ENCODE results near the gene MTREX.

The MTREX gene

GRCh38 chr5:55325621-55326020 is 17.8 kb downstream of the MTREX start:
- no peak for DNase-seq

DNA sequence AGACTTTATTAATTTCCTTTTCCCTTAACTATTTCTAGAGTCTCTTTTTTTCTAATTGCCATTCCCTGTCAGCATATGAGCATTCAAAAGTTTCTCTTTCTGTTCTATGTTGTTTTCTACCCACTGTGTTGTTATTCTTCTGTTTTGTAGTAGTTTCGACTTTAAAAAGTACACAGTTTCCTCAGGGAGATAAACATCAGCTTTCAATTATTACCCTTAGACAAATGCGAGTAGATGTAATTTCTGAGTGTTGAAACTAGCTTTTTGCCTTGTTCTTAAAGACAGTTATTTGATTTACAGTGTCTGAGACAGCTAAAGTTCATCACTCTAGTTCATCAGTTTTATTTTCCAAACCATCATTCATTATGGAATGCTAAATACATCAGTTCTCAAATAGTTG is 19.5 kb downstream of the MTREX start:
- DNase-seq = no peak

- no peak for DNase-seq
These were observed 23.5 kb downstream of the MTREX start for GRCh38 chr5:55331321-55331720.

GRCh38 chr5:55333017-55333416 is 25.2 kb downstream of the MTREX start:
- DNase-seq = no peak

GRCh38 chr5:55333811-55334210 is 26.0 kb downstream of the MTREX start:
- no peak for DNase-seq

- DNase-seq = no peak
These were observed 30.4 kb downstream of the MTREX start for GRCh38 chr5:55338092-55338613.

DNA sequence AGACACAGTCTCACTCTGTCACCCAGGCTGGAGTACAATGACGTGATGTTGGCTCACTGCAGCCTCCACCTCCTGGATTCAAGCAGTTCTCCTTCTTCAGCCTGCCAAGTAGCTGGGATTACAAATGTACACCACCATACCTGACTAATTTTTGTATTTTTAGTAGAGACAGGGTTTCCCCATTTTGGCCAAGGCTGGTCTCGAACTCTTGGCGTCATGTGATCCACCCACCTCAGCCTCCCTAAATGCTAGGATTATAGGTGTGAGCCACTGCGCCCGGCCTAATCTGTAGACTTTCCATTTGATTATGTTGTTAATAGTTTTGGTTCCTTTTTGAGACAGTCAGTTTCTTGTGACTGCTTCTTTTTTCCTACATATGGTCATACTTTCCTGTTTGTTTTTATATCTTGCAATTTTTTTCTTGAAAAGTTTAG is 31.0 kb downstream of the MTREX start:
- DNase-seq = no peak

DNA sequence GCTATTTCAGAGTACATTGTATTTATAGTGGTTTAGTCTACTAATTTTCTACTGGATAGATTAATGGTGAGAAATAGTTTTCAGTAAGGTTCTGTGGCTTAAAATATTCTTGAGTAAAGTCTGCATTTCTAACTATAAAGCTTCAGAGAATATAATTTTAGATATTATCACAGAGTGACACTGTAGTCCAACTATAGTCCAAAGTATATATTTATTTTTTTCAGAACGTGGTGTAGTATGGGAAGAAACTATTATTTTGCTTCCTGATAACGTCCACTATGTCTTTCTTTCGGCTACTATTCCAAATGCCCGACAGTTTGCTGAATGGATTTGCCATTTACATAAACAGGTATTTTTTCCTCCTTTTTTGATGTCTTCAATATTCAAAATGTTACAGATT is 35.3 kb downstream of the MTREX start:
- no peak for DNase-seq

GRCh38 chr5:55343609-55344008 is 35.8 kb downstream of the MTREX start:
- DNase-seq = no peak

DNA sequence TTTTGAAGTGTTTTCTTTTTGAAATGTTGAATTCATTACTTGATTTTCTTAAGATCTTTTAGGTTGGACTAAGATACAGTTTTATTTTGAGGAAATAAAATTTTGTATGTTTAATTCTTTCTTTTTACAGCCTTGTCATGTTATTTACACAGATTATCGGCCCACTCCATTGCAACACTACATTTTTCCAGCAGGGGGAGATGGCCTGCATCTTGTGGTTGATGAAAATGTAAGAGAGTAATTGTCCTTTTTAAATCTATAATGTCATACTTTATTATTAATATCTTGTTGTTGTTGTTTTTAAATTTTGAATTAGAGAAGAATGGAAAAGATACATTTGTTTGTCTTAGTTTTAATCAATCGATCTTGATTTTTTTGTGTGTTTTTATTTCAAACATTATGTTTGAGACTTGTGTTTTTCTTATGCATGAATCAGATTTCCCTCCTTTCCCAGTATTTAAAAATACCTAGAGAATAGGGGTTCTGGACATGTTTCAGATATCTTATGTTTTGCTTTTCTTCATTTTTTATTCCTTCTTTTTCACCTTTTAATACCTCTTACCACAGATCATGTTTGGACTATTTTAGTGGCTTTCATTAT is 36.7 kb downstream of the MTREX start:
- DNase-seq = peak; percentile 64

- peak; percentile 69 for DNase-seq
These were observed 37.5 kb downstream of the MTREX start for GRCh38 chr5:55345327-55345726.

DNA sequence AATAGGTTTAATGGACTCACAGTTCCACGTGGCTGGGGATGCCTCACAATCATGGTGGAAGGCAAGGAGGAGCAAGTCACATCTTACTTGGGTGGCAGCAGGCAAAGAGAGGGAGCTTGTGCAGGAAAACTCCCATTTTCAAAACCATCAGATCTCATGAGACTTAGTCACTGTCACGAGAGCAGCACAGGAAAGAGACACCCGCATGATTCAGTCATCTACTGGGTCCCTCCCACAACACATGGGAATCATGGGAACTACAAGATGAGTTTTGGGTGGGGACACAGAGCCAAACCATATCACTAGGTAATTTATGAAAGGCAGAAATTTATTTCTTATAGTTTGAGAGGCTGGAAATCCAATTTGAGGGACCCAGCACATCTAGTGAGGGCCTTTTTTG is 40.0 kb downstream of the MTREX start:
- DNase-seq = no peak

DNA sequence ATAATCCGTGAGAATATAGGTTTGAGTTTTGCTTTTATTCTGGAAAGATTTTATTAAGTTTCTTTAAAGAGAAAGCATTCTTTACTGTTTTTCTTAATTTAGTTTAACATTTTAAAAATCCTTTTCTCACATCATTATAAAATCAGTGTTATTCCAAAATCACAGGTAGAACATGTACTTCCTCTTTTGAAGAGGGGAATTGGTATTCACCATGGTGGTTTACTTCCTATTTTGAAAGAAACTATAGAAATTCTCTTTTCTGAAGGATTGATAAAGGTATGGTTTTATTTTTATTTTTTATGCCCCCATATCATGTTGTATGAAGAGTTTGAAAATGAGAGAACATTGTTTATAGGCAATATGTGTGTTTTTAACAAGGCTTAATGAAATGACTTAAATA is 43.0 kb downstream of the MTREX start:
- DNase-seq = no peak

DNA sequence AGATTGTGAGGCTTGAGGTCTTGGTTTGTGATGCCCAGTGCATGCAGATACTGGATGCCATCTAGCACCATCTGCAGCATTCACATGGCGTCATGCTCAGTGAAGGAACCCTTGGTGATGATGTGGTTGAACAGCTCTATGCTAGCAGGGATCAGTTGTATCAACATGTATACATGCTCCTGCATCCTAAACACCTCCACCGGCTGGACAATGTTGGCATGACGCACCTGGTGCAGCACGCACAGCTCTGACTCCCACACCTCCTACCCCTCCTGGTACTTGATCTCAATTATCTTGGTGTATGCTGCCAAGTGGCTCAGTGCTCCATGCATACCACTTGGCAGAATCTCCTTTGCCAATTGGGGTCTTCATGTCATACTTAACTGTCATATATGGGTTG is 49.1 kb downstream of the MTREX start:
- DNase-seq = peak; percentile 4

GRCh38 chr5:55360190-55360589 is 52.4 kb downstream of the MTREX start:
- DNase-seq = no peak

DNA sequence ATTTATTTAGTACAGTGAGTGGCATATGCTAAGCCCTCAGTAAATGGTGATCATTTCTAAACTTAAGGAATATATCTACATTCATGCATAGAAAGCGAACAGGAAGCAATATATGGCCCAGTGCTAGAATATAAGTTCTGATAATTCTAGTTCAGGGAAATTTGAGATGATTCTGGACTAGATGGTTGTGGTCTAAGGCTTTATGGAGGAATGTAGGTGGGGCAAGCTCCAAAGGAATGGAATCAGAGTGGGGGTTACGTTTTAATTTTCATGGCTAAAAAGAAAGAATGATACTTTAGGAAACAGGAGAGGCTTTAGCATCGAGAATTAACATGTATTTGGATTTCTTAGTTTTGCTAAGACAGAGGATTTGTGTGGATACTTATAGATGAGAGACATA is 56.1 kb downstream of the MTREX start:
- no peak for DNase-seq

DNA sequence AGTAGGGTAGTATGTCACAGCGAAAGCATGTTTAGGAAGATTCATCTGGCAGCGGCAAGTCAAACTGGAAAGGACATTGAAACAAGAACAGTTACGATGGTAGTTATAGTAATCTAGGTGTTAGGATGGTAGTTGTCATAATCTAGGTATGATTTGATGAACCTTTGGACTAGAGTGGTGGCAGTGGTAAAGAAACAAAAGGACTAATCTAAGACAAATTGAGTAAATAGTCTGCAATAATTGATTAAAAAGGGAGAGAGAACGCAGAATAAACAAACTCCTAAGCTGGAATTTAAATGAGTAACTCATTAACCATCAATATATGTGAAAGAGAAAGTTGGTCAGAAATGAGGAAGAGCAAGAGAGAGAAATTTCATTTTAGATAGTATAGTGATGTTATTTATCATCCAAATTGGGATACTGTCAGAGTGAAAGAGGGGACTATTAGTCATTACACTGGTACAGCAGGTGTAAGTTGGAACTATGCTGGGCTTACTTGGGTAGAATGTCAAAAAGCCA is 56.8 kb downstream of the MTREX start:
- no peak for DNase-seq

DNA sequence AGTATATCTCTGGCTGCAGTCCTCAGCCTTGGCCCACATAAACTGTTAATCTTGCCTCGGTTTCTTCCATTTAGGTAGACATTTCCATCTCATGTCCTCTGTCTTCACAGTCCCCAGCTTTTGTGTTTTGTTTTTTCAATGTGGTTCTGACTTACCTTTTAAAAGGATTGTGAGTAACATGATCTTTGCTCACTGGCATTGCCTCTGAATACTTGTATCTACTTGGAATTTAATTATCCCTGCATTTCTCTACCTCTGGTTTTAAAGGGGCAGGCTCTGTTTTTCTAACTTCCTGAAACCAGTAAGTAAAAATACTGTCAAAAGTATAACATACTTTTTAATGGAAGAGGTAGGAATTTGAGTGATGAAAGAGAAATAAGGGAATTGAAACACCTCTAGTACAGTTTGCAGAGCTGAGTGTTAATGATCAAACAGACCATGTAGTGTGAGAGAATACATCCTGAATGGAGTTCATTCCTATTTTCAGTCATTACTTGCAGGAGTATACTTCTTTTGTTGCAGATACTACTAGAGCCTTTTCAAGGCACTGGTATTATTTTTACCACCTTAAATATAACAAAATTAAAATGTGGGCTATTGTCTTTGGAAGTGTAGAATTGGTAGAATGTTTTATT is 62.6 kb downstream of the MTREX start:
- DNase-seq = no peak

GRCh38 chr5:55371145-55371544 is 63.4 kb downstream of the MTREX start:
- no peak for DNase-seq

DNA sequence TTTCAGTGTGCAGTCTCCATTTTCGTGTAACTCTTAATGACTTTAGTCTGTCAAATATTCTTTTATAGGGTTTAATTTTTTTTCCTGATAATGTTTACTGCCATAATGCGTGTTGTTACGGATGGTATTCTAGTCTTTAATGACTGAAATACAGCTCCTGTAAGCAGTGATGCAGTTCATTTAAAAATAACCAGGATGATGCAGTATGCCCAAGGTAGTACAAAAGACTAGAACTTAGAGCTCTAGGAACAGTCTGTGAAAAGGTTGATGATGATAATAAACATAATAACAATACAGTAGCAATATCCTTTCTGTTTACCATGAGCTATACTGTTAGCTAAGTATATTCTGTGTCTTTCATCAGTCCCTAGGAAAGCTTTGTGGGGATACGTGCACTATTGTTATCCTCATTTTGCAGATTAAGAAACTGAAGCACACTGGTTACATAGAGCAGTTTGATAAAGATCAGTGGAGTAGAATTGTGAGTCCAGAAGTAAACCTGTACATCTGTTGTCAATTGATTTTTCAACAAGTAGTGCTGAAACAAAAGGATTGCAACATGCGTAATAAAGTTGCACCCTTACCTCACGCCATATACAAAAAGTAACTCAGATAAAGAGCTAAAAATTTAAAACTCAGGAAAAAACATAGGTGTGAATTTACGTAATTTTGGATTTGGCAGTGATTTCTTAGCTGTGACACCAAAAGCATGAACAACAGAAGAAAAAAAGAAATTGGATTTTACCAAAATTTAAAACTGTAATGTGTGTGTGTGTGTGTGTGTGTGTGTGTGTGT is 64.5 kb downstream of the MTREX start:
- DNase-seq = peak; percentile 21

DNA sequence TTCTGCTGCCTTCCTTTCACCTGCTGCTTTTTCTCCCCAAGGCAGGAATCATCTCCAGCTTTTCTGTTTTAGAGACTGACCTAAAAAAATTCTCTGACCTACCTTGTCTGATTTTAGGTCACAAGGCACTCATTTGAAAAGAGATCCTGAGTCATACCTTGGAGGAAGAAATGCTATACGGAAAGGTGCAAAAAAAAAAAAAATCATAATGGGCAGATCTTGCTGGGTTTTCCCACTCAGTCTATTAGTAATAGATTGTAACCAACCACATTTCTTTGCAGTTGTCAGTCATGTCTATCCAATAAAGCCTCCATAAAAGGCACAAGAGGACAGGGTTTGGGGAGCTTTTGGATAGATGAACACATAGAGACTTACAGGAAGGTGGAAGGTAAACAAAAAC is 70.0 kb downstream of the MTREX start:
- no peak for DNase-seq

DNA sequence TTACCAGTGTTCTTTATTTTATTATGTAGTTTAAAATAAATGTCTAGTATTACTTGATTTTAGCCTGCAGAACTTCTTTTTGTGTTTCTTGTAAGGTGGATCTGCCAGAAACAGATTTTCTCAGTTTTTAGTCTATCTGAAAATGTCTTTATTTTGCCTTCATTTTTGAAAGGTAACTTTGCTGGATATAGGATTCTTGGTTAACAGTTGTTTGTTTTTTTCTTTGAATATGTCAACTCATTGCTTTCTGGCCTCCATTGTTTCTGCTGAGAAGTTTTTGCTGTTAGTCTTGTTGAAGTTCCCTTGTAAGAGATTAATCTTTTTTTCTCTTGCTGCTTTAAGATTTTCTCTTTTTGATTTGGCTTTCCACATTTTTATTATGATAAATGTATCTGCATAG is 75.5 kb downstream of the MTREX start:
- no peak for DNase-seq

DNA sequence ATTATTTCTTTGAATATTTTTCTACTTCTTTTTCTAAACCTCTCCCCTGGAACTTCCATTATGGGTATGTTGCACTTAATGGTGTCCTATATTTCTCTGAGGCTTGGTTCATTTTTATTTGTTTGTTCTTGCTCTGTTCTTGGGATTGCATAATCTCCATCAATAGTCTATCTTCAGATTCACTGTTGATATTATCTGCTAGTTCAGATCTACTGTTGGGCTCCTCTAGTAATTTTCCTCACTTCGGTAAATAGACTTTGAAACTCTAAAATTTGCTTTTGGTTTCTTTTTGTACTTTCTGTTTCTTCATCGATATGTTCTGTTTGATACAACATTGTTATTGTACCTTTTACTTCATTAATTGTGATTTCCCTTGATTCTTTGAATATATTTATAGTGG is 76.3 kb downstream of the MTREX start:
- no peak for DNase-seq

DNA sequence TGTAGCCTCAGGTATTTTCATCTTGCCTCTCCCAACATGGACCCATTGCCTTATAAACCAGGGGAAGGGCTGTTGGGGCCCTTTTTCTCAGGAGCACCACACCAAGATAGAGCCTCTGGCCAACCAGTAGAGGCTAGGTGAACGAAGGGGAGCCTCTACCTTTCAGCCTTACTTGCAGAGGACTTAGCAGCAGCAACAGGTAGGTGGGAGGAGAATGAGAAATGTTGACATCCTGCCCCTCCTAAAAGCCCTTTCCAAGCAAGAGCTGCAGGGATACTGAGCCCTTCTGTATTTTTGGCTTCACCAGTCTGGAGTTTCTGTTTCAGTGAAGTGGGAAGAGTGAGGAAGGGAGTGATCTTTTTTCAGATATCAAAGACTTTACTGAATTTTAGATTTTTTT is 77.4 kb downstream of the MTREX start:
- no peak for DNase-seq
